GM10266 (cell line): ENCODE measurements around the gene RIPK4.

Experiments used
- DNase-seq: peaks from one replicate; pipeline ENCODE4 v3.0.0; 2012; ENCODE audit errors: extremely low spot score
- TF ChIP-seq, protein P1 (sequence below): IDR thresholded peaks from 2 replicates; pipeline ENCODE4 v1.5.1; 2012; ENCODE audit warnings: mild to moderate bottlenecking, low read depth; ENCODE audit not compliant: control insufficient read depth, insufficient read depth; ENCODE audit errors: missing control alignments

Gene RIPK4

DNA sequence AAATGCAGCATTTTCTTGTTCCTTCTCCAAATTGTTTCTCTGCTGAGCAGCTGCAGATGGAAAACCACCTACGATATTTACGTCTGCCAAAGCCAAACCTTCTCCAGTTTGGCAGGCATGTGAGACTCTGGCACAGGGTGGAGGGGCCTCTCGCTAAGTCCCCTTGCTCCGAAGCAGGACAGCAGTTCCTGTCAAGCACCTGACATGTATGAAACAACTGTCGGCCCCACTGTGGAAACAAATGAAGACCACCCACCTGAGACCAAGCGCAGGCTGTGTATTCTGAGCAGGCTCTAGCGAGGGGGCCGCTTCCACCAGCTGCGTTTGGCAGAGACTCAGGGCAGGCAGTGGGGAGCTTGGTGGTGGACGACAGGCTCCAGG, 74.7 kb downstream of the RIPK4 start:
- TF ChIP-seq, protein P1, sequence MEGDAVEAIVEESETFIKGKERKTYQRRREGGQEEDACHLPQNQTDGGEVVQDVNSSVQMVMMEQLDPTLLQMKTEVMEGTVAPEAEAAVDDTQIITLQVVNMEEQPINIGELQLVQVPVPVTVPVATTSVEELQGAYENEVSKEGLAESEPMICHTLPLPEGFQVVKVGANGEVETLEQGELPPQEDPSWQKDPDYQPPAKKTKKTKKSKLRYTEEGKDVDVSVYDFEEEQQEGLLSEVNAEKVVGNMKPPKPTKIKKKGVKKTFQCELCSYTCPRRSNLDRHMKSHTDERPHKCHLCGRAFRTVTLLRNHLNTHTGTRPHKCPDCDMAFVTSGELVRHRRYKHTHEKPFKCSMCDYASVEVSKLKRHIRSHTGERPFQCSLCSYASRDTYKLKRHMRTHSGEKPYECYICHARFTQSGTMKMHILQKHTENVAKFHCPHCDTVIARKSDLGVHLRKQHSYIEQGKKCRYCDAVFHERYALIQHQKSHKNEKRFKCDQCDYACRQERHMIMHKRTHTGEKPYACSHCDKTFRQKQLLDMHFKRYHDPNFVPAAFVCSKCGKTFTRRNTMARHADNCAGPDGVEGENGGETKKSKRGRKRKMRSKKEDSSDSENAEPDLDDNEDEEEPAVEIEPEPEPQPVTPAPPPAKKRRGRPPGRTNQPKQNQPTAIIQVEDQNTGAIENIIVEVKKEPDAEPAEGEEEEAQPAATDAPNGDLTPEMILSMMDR, result no peak

DNA sequence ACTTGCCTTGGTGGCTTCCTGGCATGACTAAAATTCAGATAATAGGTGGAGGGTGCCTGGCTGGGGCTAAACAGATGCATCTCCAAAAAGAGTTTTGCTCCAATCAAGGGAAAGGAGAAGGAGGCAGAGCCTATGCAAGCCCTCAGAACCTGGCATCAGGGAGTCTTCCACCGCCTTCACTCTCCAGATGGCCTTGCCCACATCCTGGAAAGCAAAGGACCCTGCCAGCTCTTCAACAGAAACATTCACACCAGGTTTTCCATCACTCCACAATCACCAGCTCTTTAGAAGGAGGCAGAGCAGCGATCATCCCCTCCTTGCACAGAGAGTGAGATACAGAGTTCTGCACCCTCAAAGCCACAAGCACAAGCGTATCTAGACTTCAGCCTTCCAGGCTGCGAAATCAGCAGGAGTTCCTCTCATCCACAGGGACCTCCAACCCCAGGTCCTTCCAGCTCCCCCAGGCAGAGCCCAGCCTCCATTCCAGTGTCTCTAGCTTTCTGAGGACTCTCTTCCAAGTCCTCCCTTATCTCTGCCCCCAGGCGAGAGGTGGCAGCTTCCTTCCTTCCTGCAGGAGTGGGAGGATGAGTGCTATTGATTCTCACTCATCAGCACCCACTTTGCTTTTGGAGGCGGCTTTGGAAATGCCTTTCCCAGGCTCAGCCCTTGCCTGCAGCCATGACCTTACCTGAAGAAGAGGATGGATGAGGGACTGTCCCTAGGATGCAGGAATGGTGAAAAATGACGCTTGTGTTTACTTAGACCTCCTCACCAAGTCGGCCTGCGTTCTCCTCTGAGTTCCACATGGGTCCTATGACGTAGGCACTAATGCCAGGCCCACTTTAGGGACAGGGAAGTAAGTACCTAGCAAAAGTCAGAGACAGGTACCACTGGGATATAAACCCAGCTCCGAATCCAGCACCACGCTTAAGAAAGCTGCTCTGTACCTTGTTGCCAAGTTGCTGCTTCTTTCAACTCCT, 75.4 kb downstream of the RIPK4 start:
- no peak for DNase-seq
- TF ChIP-seq, protein P1, result no peak

More for the DNA sequence above, 74.7 kb downstream of the RIPK4 start:
- no peak for DNase-seq
